Measurements from ENCODE around the gene POPDC3.

DNA sequence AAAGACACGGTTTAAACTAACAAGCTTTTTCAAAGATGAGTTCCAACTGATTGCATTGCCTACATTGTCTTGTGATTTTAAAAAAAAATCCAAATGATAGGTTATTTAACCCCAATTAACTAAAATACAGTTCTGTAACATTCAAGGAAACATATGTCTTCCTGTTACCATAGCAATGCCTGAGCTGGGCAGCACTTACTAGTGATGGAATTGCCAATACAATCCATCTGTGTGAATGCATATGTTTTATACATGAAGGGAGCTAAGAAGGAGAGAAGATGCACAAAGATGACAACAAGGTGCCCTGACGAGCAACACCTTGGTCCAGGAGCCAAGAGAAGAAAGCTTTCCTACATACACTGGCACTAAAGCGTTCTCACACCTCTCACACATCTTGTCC, 68.7 kb downstream of the POPDC3 start:
- TF ChIP-seq, protein P1, sequence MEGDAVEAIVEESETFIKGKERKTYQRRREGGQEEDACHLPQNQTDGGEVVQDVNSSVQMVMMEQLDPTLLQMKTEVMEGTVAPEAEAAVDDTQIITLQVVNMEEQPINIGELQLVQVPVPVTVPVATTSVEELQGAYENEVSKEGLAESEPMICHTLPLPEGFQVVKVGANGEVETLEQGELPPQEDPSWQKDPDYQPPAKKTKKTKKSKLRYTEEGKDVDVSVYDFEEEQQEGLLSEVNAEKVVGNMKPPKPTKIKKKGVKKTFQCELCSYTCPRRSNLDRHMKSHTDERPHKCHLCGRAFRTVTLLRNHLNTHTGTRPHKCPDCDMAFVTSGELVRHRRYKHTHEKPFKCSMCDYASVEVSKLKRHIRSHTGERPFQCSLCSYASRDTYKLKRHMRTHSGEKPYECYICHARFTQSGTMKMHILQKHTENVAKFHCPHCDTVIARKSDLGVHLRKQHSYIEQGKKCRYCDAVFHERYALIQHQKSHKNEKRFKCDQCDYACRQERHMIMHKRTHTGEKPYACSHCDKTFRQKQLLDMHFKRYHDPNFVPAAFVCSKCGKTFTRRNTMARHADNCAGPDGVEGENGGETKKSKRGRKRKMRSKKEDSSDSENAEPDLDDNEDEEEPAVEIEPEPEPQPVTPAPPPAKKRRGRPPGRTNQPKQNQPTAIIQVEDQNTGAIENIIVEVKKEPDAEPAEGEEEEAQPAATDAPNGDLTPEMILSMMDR (conservative IDR thresholded peaks at IDR 0.05) = no peak
- no peak for TF ChIP-seq ZFX (IDR thresholded peaks at IDR 0.05)
